Stimulated activated CD8-positive, alpha-beta memory T cell treated with anti-CD3 and anti-CD28 coated beads, Interleukin-12 subunit alpha, Interleukin-12 subunit beta, amount 100 ng/mL, for 24 hours (primary cell): ENCODE measurements around the gene LNPEP.

Experiments used
- DNase-seq: peaks from one replicate; pipeline ENCODE4 v3.0.0-alpha.2; 2020; ENCODE audit errors: extremely low read depth

LNPEP gene

GRCh38 chr5:96935559-96936430 lies at the start of gene LNPEP:
LNPEP (plus strand) TSS chr5:96936080; CDS start chr5:96936156, 76 bp downstream.
- DNase-seq, result peak; percentile 90

DNA sequence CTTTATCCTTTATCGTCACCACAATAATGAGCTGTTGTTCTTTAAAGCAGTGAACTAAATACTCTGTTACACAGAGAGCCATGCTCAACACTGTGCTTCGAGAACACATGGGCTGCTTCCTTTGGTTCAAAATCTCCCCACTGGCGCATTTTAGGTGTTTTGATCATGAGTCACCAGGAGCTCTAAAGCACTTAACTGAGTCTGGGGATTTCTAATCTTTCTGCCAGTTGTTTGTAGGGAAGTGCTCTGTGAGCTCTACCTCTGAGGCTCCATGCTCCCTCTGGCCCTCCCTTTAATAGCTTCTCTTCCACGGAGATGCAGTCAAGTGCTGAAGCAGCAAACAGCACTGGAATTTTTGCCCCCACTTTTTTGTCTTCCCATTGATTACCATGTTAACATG lies 42.5 kb upstream of the LNPEP start:
- no peak for DNase-seq

DNA sequence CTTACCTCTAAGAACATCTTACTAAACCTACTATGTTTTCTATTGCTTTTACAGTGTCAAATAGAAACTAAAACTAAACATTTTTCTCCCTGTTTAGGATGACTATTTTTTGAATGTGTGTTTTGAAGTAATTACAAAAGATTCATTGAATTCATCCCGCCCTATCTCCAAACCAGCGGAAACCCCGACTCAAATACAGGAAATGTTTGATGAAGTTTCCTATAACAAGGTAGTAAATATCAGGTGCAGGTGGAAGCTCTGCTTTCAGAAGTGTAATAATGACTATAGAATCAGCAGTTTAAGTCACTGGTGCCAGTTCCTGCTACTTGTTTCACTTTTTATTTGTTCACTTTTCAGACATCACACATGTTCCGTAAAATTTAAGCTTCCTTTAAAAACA lies 39.6 kb upstream of the LNPEP start:
- DNase-seq, result no peak

DNA sequence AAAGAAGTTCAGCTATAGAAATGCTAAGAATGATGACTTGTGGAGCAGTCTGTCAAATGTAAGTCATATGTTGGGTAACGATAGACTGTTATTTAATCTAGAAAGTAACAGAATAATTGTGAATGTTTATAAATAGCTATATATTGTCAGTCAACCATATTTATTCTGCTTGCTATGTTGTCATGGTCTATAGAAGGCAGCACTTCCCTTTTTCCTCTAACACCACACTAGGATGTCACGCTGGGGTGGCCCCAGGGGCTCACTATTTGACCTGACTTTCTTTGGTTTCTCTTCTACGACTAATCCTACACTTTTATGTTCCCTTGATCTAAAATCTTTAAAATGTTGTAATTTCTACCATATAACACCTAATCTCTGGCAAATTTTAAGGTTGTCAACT lies 39.1 kb upstream of the LNPEP start:
- no peak for DNase-seq

DNA sequence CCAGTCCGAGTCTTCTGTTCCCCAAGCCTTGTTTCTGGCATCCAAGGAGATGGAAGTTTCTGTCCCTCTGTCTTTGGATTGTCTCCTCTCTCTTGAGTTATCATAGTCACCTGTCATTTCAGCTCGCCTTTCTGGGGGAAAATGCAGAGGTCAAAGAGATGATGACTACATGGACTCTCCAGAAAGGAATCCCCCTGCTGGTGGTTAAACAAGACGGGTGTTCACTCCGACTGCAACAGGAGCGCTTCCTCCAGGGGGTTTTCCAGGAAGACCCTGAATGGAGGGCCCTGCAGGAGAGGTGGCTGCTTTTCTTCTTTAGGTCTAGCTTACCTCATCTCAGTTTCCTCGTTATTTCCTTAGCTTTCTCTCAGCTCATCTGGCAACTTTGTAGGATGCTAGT lies 34.5 kb upstream of the LNPEP start:
- DNase-seq, result no peak

DNA sequence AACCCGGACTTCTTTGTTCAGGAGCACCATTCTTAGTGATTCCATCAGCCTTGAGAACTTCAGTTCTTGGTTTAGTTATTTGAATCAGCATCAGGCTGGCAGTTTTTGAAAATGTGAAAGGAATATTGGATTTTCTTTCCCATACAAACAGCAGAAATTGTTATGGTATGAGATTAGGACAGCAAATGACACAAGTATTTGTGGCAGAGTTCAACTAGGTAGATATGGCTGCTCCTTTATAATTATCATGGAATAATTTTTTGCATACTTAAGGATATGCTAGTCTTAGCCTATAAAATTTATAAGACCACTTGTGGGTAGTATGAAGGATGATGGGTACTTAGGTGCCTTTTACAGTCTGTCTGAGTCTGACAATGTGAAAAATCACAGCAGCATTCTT lies 34.0 kb upstream of the LNPEP start:
- DNase-seq, result no peak

- no peak for DNase-seq
These were observed 33.0 kb upstream of the LNPEP start for GRCh38 chr5:96902876-96903275.

GRCh38 chr5:96903300-96903699 lies 32.6 kb upstream of the LNPEP start:
- no peak for DNase-seq

GRCh38 chr5:96904054-96904931 lies 31.6 kb upstream of the LNPEP start:
- DNase-seq, result no peak

GRCh38 chr5:96905864-96906263 lies 30.0 kb upstream of the LNPEP start:
- no peak for DNase-seq

- DNase-seq, result no peak
These were observed 26.9 kb upstream of the LNPEP start for GRCh38 chr5:96909003-96909402.

- DNase-seq, result no peak
These were observed 26.4 kb upstream of the LNPEP start for GRCh38 chr5:96909435-96909834.

GRCh38 chr5:96911139-96911538 lies 24.7 kb upstream of the LNPEP start:
- DNase-seq, result no peak

- DNase-seq, result no peak
These were observed 22.6 kb upstream of the LNPEP start for GRCh38 chr5:96913233-96913632.

DNA sequence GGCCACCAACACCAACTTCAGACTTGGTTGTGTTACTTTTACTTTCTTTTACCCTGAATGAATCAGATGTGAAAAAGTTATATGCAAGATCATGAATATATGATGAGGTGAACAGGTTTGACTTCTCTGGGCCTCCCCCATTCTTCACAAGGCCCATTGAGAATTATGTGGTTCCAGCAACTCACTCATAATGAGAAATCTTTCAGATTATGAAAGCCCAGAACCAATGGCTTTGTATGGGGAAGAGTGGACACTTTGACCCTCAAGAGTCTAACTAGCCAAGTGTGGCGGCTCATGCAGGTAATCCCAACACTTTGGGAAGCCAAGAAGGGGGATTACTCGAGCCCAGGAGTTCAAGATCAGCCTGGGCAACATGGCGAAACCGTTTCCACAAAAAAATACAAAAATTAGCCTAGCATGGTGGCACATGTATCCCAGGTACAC lies 16.1 kb upstream of the LNPEP start:
- no peak for DNase-seq

- no peak for DNase-seq
These were observed 15.0 kb upstream of the LNPEP start for GRCh38 chr5:96920744-96921355.

DNA sequence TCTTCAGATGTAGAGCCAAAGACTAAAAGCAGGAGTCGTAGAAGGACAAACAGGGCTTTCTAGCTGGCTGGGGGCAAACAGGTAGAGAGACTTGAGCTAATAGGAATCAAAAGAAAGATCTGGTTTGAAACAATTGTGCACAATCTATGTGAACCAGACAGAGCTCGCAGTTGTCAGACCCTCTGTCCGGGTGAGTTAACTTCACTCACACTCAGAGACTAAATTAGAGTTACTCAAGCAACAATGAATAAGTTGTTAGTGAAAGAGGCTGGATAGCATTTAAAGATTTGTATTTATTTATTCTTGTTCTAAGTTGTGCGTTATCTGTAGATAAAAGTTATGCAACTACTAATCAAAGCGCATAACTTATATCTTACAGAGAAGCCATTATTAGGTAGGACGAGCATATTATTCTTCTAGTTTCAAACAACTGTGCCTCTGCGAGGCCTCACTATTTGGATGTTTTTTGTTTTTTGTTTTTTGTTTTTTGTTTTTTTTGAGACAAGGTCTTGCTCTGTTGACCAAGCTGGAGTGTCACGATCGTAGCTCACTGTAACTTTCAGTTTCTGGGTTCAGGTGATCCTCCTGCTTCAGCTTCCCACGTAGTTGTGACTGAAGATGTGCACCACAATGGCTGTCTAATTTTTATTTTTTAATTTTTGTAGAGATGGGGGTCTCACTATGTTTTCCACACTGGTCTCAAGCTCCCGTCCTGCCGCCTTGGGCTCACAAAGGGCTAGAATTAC lies 13.2 kb upstream of the LNPEP start:
- no peak for DNase-seq

- no peak for DNase-seq
These were observed 11.8 kb upstream of the LNPEP start for GRCh38 chr5:96924016-96924443.

GRCh38 chr5:96926276-96926675 lies 9.6 kb upstream of the LNPEP start:
- DNase-seq, result no peak

DNA sequence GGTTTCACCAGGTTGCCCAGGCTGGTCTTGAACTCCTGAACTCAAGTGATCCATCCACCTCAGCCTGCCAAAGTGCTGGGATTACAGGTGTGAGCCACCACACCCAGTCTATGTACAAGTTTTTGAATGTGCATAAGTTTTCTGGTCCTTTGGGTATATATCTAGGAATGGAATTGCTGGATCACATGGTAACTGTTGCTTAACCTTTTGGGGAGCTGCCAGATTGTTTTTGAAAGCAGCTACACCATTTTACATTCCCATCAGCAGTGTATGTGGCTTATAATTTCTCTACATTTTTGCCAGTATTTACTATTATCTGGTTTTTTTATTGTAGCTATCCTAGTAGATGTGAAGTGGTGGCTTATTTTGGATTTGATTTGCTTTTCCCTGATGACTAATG lies 8.9 kb upstream of the LNPEP start:
- no peak for DNase-seq

GRCh38 chr5:96928931-96929708 lies 6.8 kb upstream of the LNPEP start:
- DNase-seq, result no peak
